Tibial artery (tissue), 4 donors: ENCODE results near the gene NDUFA9.

Experiments used
- DNase-seq, 2 donors: peaks; one replicate each; pipeline ENCODE4 v3.0.0-alpha.2; 2019
- H3K27ac ChIP-seq, 2 donors: fragments of 200-600 bp; sonication (generic) in 1 of 2; 1 replicate in 1 of 2; 2 replicates in 1 of 2; pipeline ENCODE4 v1.5.1; 2018 to 2019; ENCODE audit warnings: mild to moderate bottlenecking in 1 of 2
- H3K27me3 ChIP-seq, 2 donors: fragments of 200-600 bp; sonication (generic) in 1 of 2; one replicate each; pipeline versions ENCODE4 v1.5.1 to v1.6.0; 2016 to 2019
- H3K36me3 ChIP-seq, 3 donors: fragments of 200-600 bp; sonication (generic) in 2 of 3; one replicate each; pipeline ENCODE4 v1.5.1; 2016 to 2019; ENCODE audit warnings: mild to moderate bottlenecking in 2 of 3
- H3K4me1 ChIP-seq, 4 donors: fragments of 200-600 bp; sonication (generic) in 2 of 4; 1 replicate in 3 of 4; 2 replicates in 1 of 4; pipeline ENCODE4 v1.5.1; 2016 to 2019
- H3K4me3 ChIP-seq, 2 donors: fragments of 200-600 bp; sonication (generic) in 1 of 2; 1 replicate in 1 of 2; 2 replicates in 1 of 2; pipeline ENCODE4 v1.5.1; 2018 to 2019; ENCODE audit warnings: mild to moderate bottlenecking in 2 of 2
- H3K9me3 ChIP-seq, 3 donors: fragments of 200-600 bp; sonication (generic) in 1 of 3; one replicate each; pipeline ENCODE4 v1.5.1; 2016 to 2019
- CTCF ChIP-seq, 2 experiments: fragments of 200-600 bp in 1 of 2; fragments of 450-650 bp in 1 of 2; IDR thresholded peaks; one replicate each; pipeline ENCODE4 v1.5.1; 2017 to 2019; ENCODE audit warnings: antibody characterized with exemption in 2 of 2, mild to moderate bottlenecking in 1 of 2, moderate library complexity in 1 of 2
- intact Hi-C: fragments of 100-400 bp; cut with DNase I; formaldehyde crosslinking; loops from one replicate; pipeline ENCODE4 v1.15.0; 2023; ENCODE audit warnings: low total_unique reads

NDUFA9 gene

GRCh38 chr12:4653691-4654090 is 4.8 kb downstream of the NDUFA9 start:
- no peaks in the 10 kb centered on the region for H3K27me3 ChIP-seq
- no peak overlapping the region for H3K27ac ChIP-seq
- peaks cover 29 to 44% (median 35%) of the 10 kb centered on the region in 3 donors for H3K36me3 ChIP-seq
- no peak overlapping the region for H3K4me3 ChIP-seq
- no peaks in the 10 kb centered on the region for H3K9me3 ChIP-seq
- H3K4me1 ChIP-seq, result peaks cover 0 to 15% (median 10%) of the 10 kb centered on the region in 4 donors
- no peak for DNase-seq
- TF ChIP-seq CTCF (IDR thresholded peaks at IDR 0.05), result no peak
- intact Hi-C loops, result no loop called here

- Histone ChIP-seq H3K36me3 (peaks cover 77 to 97% (median 94%) of the 10 kb centered on the region in 3 donors), H3K27ac (no peak overlapping the region), H3K27me3 (no peaks in the 10 kb centered on the region), H3K4me3 (no peak overlapping the region), H3K4me1 (no peaks in the 10 kb centered on the region), H3K9me3 (no peaks in the 10 kb centered on the region)
- no peak for TF ChIP-seq CTCF (IDR thresholded peaks at IDR 0.05)
- no peak for DNase-seq
- intact Hi-C loops, result no loop called here
These were observed 15.1 kb downstream of the NDUFA9 start for GRCh38 chr12:4663971-4664505.

GRCh38 chr12:4665236-4665635 is 16.3 kb downstream of the NDUFA9 start:
- peaks cover 77 to 97% (median 94%) of the 10 kb centered on the region in 3 donors for H3K36me3 ChIP-seq
- TF ChIP-seq CTCF (IDR thresholded peaks at IDR 0.05), result no peak

GRCh38 chr12:4679711-4680110 is 30.8 kb downstream of the NDUFA9 start:
- no peaks in the 10 kb centered on the region for H3K27me3 ChIP-seq
- no peak for TF ChIP-seq CTCF (IDR thresholded peaks at IDR 0.05)
- no peak overlapping the region for H3K4me3 ChIP-seq
- DNase-seq, result no peak
- H3K9me3 ChIP-seq, result no peaks in the 10 kb centered on the region
- no peak overlapping the region for H3K27ac ChIP-seq
- intact Hi-C loops, result no loop called here
- H3K4me1 ChIP-seq, result no peaks in the 10 kb centered on the region
- H3K36me3 ChIP-seq, result peaks cover 20 to 30% (median 29%) of the 10 kb centered on the region in 3 donors

More at GRCh38 chr12:4665236-4665635, 16.3 kb downstream of the NDUFA9 start:
- no peak overlapping the region for H3K27ac ChIP-seq
- no peaks in the 10 kb centered on the region for H3K27me3 ChIP-seq
- DNase-seq, result no peak
- H3K4me1 ChIP-seq, result no peaks in the 10 kb centered on the region
- no peaks in the 10 kb centered on the region for H3K9me3 ChIP-seq
- no peak overlapping the region for H3K4me3 ChIP-seq
- intact Hi-C loops, result no loop called here

GRCh38 chr12:4681732-4682131 is 32.8 kb downstream of the NDUFA9 start:
- Histone ChIP-seq H3K27me3 (no peaks in the 10 kb centered on the region), H3K9me3 (no peaks in the 10 kb centered on the region), H3K36me3 (peaks cover 35 to 49% (median 39%) of the 10 kb centered on the region in 3 donors), H3K4me1 (no peaks in the 10 kb centered on the region), H3K27ac (no peak overlapping the region), H3K4me3 (no peak overlapping the region)
- TF ChIP-seq CTCF (IDR thresholded peaks at IDR 0.05), result no peak
- DNase-seq, result no peak
- intact Hi-C loops, result no loop called here

- no peak for DNase-seq
- intact Hi-C loops, result no loop called here
- Histone ChIP-seq H3K9me3 (no peaks in the 10 kb centered on the region), H3K4me1 (no peaks in the 10 kb centered on the region), H3K36me3 (peaks cover 46 to 76% (median 50%) of the 10 kb centered on the region in 3 donors), H3K27ac (no peak overlapping the region), H3K27me3 (no peaks in the 10 kb centered on the region), H3K4me3 (no peak overlapping the region)
- TF ChIP-seq CTCF (IDR thresholded peaks at IDR 0.05), result no peak
These were observed 36.4 kb downstream of the NDUFA9 start for GRCh38 chr12:4685317-4685716.
